Left renal pelvis (tissue), 4 donors: ENCODE data around the gene TNFSF12. TPM values are rescaled to one million over a fixed set of nuclear protein-coding genes. Genes with fewer than 3 reads are reported as not detected.

Source experiments
- DNase-seq, 4 donors: peaks; one replicate each; pipeline ENCODE4 v3.0.0-alpha.2; 2013; ENCODE audit warnings: low read depth in 4 of 4, low spot score in 3 of 4
- polyA plus RNA-seq, 4 donors: library from polyadenylated mRNA; unstranded; fragments of 120-200 nt; gene quantifications; one replicate each; pipeline ENCODE4 v1.2.1, GENCODE V29; 2013; ENCODE audit not compliant: insufficient read length in 4 of 4

The TNFSF12 gene, protein sequence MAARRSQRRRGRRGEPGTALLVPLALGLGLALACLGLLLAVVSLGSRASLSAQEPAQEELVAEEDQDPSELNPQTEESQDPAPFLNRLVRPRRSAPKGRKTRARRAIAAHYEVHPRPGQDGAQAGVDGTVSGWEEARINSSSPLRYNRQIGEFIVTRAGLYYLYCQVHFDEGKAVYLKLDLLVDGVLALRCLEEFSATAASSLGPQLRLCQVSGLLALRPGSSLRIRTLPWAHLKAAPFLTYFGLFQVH
- polyA plus RNA-seq: 10 to 100 TPM; 20.3 to 43.5 (median 25.8) TPM

DNA sequence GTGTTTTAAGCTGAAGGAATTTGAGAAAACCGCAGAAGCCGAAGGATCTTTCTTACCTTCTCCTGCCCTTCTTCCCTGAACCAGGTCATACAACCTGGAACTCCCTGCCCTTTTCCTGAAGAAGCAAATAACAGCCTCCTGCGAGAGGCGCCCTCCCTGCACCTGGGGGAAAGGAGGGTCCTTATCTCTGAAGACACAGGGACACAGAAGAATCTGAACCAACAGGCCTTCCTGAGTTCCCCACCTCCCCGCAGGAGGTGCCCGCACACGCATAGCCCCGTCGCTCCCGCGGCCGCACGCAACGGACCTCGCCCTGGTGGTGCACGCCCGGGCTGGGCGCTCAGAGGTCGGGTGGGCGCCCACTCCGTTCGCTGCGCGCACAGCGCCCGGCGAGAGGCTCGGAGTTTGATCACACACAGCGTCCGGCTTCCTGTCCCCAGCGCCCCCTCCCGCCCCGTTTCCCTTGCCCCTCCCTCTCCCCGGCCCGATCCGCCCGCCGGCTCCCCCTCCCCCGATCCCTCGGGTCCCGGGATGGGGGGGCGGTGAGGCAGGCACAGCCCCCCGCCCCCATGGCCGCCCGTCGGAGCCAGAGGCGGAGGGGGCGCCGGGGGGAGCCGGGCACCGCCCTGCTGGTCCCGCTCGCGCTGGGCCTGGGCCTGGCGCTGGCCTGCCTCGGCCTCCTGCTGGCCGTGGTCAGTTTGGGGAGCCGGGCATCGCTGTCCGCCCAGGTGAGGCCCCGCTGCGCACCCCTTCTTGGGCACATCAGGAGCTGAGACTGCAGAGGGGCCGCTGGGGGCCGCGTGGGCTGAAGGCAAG is at the start of gene TNFSF12:
TNFSF12 (plus strand) TSS at position 474 of the 816 bp plus-strand sequence; CDS start at position 570, 96 bp downstream.
- no peak for DNase-seq

DNA sequence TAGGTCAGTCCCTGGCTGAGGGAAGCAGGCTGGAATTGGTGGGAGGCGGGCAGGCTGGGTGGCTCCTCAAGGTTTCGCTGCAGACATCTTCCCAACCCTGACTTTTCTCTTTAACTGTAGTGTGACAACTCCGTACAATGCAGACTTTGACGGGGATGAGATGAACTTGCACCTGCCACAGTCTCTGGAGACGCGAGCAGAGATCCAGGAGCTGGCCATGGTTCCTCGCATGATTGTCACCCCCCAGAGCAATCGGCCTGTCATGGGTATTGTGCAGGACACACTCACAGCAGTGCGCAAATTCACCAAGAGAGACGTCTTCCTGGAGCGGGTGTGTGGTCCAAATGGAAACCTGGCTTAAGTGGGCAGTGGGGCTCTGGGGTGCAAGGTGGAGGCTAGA is 49.7 kb upstream of the TNFSF12 start:
- DNase-seq: no peak

DNA sequence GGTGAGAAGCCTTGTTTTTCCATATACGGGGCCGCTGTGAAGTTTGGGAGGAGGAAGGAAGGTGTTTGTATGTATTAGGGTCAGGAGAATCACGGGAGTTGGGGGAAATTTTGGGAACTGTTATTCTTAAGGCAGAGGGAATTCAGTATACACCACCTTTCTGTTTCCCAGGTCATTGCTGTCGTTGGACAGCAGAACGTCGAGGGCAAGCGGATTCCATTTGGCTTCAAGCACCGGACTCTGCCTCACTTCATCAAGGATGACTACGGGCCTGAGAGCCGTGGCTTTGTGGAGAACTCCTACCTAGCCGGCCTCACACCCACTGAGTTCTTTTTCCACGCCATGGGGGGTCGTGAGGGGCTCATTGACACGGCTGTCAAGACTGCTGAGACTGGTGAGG is 47.1 kb upstream of the TNFSF12 start:
- no peak for DNase-seq

DNA sequence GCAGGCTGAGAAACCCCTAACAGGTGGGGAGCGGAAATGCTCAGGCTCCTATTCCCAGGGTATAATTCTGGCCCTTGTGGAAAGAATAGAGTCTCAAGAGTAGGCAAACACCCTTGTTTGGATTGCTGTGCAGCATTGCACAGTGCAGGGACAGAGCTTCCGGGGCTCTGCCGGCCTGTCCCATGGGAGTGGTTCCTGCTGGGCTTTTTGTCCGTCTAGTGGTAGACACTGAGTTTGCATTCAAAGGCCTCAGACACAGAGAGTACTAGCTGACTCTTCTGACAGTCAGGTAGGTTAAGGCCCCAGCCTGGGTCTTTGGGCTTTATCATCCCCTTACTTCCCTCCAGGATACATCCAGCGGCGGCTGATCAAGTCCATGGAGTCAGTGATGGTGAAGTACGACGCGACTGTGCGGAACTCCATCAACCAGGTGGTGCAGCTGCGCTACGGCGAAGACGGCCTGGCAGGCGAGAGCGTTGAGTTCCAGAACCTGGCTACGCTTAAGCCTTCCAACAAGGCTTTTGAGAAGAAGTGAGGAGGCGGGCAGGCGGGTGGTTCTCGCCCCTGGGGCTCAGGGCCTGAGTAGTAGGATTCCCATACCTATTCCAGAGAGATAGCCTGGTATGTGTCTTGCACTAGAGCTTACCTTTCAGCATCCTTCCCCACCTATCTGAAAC is 46.5 kb upstream of the TNFSF12 start:
- DNase-seq: no peak

DNA sequence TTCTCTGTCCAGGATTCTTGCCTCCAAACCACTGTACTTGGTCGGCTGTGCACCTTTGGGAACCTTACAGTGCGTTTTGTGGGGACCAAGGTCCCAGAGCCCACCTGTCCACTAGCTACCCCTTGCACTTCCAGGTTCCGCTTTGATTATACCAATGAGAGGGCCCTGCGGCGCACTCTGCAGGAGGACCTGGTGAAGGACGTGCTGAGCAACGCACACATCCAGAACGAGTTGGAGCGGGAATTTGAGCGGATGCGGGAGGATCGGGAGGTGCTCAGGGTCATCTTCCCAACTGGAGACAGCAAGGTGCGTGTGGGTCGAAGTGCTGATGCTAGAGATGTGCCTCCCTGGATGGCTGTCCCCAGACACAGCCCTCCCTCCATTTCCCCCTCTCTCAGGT is 45.9 kb upstream of the TNFSF12 start:
- DNase-seq: no peak

DNA sequence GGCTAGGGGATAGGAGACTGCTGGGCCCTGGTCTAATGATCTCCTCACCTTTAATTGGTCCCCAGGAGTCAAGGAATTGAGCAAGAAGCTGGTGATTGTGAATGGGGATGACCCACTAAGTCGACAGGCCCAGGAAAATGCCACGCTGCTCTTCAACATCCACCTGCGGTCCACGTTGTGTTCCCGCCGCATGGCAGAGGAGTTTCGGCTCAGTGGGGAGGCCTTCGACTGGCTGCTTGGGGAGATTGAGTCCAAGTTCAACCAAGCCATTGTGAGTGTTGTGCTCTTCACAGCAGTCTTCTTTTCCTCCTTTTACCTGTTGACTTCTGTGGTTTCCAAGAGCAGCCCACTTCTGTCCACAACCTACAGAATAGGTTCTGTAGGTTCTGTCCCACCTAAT is 45.3 kb upstream of the TNFSF12 start:
- DNase-seq: no peak

DNA sequence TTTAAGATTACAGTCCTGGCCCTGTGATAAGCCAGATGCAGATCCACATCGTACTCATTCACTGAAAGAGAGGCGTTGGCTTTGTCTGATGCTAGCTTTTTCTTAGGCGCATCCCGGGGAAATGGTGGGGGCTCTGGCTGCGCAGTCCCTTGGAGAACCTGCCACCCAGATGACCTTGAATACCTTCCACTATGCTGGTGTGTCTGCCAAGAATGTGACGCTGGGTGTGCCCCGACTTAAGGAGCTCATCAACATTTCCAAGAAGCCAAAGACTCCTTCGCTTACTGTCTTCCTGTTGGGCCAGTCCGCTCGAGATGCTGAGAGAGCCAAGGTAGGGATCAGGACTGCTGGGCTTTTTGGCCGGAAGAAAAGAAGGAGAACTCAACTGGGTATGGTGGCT is 40.7 kb upstream of the TNFSF12 start:
- no peak for DNase-seq

DNA sequence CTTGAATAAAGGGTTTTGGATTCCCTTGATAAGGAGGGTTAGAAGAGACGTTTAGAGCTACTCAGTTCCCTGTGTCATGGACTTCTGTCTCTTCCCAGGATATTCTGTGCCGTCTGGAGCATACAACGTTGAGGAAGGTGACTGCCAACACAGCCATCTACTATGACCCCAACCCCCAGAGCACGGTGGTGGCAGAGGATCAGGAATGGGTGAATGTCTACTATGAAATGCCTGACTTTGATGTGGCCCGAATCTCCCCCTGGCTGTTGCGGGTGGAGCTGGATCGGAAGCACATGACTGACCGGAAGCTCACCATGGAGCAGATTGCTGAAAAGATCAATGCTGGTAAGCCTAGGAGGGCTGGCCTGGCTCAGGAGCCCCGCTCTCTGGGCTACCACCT is 40.0 kb upstream of the TNFSF12 start:
- DNase-seq: no peak

DNA sequence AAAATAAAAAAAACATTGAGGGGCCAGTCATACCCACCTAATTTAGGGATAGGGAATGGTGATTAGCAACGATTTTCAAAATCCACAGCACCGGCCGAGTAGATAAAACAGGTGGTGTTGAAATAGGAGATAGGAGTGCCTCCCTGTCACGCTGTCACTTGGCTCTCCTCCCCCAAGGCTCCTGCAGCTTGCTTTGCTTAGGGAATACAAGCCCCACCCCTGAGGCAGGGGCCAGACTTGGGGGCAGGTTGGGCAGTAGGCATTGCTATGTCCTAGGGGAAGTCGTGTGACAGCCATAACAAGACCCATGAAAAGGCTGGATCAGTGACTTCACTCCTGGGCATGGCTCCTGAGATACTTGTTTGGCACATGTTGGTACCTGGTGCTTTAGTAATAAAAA is 38.9 kb upstream of the TNFSF12 start:
- DNase-seq: no peak

DNA sequence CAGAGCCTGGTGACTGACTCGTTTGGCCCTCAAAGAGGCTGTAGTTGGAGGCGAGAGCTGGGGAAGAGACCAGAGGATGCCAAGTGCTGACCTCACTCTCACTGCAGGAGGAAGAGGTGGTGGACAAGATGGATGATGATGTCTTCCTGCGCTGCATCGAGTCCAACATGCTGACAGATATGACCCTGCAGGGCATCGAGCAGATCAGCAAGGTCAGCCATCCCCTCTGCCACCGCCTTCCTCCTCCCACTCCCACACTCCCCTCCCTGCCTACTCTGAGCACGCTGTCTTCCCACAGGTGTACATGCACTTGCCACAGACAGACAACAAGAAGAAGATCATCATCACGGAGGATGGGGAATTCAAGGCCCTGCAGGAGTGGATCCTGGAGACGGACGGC is 37.8 kb upstream of the TNFSF12 start:
- DNase-seq: no peak

DNA sequence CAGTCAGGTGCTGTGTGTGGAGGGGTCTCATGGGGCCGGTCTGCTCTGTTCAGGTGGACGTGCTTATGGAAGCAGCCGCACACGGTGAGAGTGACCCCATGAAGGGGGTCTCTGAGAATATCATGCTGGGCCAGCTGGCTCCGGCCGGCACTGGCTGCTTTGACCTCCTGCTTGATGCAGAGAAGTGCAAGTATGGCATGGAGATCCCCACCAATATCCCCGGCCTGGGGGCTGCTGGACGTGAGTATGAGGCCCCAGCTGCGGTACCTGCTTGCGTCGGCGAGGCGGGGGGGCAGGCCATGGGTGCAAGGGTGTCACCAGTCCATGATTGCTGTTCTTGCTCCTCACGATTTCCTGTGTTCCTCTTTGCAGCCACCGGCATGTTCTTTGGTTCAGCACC is 36.8 kb upstream of the TNFSF12 start:
- no peak for DNase-seq

DNA sequence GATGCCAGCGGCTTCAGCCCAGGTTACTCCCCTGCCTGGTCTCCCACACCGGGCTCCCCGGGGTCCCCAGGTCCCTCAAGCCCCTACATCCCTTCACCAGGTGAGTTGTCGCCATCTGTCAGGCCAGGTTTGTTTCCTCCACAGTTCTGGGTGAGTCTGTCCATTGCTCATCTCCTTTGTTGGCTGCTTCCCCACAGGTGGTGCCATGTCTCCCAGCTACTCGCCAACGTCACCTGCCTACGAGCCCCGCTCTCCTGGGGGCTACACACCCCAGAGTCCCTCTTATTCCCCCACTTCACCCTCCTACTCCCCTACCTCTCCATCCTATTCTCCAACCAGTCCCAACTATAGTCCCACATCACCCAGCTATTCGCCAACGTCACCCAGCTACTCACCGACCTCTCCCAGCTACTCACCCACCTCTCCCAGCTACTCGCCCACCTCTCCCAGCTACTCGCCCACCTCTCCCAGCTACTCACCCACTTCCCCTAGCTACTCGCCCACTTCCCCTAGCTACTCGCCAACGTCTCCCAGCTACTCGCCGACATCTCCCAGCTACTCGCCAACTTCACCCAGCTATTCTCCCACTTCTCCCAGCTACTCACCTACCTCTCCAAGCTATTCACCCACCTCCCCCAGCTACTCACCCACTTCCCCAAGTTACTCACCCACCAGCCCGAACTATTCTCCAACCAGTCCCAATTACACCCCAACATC is 35.9 kb upstream of the TNFSF12 start:
- DNase-seq: no peak

DNA sequence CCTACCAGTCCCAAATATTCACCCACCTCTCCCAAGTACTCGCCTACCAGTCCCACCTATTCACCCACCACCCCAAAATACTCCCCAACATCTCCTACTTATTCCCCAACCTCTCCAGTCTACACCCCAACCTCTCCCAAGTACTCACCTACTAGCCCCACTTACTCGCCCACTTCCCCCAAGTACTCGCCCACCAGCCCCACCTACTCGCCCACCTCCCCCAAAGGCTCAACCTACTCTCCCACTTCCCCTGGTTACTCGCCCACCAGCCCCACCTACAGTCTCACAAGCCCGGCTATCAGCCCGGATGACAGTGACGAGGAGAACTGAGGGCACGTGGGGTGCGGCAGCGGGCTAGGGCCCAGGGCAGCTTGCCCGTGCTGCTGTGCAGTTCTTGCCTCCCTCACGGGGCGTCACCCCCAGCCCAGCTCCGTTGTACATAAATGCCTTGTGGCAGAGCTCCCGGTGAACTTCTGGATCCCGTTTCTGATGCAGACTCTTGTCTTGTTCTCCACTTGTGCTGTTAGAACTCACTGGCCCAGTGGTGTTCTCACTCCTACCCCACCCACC is 34.9 kb upstream of the TNFSF12 start:
- no peak for DNase-seq

DNA sequence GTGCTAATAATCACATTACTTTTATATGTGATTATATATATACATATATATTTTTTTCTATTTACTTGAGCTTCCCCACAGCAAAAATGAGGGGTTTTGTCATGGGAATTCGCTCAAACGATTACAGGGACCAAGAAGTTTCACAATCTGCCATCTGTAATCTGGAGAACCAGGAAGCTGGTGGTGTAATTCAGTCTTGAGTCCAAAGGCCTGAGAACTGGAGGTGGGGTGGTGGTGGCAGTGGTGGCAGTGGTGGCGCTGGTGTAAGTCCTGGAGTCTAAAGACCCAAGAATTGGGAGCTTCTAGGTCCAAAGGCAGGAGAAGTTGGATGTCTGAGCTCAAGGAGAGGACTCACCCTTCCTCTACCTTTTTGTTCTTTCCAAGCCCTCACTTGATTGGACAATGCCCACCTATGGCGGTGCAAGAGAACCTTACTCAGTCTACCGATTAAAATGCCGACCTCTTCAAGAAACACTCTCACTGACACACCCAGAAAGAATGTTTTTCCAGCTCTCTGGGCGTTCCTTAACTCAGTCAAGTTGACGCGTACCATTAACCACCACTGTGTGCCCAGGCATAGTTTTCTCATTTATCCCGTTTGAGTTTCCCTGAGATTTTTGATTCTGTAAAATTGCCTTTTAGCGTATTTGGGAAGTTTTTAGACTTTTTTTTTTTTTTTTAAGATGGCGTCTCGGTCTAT is 32.8 kb upstream of the TNFSF12 start:
- DNase-seq: no peak

DNA sequence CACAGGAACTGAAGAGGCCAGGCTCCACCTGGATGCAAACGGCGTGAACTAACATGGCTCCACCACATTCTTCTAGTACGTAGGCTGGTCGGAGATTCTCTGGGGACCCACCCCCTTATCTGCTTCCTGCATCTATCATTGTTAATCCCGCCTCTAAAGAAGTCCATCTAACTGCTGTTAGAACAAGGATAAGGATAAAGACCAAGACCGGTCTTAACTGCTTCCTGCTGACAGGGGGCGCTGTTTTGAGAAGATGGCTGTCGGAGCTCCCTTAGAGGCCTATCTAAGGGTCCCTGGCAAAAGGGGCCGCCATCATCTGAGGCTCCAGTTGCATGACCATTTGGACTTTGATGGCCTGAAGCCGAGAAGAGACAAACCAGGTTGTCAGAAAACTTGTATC is 25.8 kb upstream of the TNFSF12 start:
- DNase-seq: no peak

DNA sequence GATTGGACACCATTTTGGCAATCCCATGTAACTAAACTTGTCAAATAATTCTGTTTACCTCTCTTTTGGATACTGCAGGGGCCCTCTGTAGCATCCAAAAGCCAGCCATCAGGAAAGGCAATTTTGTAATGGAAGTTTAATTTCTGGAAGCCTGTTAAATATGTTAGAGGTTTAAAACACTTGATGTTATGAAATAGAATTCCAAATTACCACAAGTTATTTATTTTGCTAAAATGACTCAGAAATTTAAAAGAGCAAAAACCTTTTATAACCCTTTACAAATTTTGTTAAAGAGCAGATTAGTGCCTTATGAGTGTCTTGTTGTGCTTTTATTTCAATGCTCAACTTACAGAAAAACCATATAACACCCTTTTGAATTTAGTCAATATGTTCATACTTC is 20.0 kb upstream of the TNFSF12 start:
- no peak for DNase-seq

DNA sequence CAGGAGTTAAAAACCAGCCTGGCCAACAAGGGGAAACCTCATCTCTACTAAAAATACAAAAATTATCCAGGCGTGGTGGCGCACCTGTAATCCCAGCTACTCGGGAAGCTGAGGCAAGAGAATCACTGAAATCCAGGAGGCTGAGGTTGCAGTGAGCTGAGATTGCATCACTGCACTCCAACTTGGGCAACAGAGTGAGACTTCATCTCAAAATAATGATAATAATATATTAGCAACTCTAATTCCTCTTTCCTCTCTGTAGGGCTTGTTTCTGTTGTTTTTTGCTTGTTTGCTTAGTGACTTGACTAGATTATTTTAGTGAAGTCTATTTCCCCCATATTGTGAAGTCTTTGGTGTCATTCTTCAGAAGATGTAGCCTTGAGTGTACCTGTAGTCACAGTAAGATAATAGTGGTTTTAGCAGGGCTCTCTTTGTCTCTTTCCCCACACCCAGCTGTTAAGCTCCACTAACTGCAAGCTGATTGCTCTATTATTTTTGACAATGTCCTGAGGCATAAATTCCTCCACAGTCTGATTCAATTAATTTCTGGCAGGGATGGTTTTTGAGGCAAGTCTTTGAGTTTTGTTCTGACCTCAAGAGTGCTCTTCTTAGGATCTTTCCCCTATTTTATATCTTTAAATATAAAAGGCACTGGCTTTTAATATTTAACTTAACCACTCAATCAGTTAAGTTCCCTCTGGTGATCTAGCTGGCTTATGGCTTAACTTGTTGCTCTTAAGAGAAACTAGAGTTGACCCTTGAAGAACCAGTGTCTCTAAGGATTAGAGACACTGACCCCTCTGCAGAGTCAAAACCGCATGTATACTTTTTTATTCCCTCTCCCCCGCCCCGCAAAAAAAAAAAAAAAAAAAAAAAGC is 18.6 kb upstream of the TNFSF12 start:
- no peak for DNase-seq

DNA sequence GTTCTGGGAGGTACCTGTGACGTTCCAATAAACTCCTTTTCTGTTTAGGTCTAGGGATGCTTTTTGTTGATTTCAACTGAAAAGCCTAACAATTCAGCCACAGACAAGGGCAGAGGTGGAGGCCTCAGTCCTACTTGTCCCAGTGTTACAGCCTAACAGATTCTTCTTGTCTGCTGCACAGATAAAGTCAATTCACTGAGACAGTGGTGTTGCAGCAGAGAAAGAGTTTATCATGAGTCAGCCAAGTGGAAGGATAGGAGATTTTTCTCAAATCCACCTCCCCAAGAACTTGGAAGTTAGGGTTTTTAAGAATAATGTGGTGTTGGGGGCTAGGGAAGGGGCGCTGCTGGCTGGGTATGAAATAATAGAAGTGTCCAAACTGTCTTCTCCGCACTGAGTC is 10.8 kb upstream of the TNFSF12 start:
- no peak for DNase-seq

DNA sequence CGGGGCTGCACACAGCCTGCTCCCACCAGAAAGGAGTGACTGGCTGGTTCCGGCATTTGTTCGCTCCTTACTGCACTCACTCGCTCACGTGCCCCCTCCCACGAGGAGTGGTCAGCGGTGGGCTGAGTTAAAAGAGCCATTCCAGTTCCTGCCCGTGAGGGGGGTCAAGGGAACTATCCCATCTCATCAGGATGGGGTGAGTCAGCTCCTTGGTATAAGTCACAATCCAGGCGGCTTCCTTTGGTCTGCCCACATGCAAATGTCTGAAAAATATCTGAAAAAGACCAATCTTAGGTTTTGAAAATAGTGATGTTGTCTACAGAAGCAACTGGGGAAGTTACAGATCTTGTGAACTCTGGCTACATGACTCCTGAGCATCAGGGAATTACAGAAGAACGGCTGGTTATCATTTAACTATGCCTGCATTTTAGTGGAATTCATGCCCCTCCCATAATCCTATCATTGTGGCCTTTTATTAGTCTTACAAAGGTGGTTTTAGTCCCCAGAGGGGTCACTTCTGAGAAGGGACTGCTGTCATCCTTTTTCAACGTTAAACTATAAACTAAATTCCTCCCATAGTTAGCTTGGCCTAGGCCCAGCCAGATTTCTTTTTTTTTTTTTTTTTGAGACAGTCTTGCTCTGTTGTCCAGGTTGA is 9.8 kb upstream of the TNFSF12 start:
- no peak for DNase-seq
